ENCODE measurements around the gene FCRL1.

DNA sequence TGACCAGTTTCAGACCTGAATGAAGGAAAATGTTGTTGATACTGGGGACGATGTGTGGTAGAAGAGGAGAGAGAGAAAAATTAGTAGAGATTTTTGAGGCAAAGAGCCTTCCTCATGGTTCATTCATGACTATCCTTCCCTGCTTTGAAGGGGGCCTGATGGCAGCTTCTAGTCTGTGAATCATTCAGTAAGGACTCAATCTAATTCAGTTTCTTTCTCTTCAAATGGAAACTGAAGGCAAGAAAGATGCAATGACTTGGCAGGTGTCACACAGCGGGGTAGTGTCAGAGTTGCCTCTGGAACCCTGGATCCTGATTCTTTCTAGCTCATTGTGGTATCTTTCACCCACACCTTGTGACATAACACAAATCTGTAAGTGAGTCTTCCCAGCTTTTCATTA lies 36.6 kb upstream of the FCRL1 start:
- TF ChIP-seq SP2 (IDR thresholded peaks at IDR 0.05; ENCODE audit: low read length) (no peak), SP1 (IDR thresholded peaks at IDR 0.05; ENCODE audit: low read depth, low read length) (no peak), CTCF (IDR thresholded peaks at IDR 0.05; ENCODE audit: control extremely low read depth in 1 of 3, insufficient read depth in 1 of 3, low read depth in 1 of 3, low read length in 3 of 3) (no peak), ATF3 (IDR thresholded peaks at IDR 0.05; ENCODE audit: insufficient read depth, low read depth, low read length) (no peak), ZNF274 (IDR thresholded peaks at IDR 0.05; ENCODE audit: borderline replicate concordance, extremely low read depth, low read length) (no peak), POLR2A (IDR thresholded peaks at IDR 0.05; ENCODE audit: control extremely low read depth in 1 of 2, low read depth in 2 of 2, low read length in 2 of 2) (no peak), TAF7 (optimal IDR thresholded peaks at IDR 0.05; ENCODE audit: borderline replicate concordance, low read depth, low read length) (no peak)
- TF ChIP-seq, protein P1, sequence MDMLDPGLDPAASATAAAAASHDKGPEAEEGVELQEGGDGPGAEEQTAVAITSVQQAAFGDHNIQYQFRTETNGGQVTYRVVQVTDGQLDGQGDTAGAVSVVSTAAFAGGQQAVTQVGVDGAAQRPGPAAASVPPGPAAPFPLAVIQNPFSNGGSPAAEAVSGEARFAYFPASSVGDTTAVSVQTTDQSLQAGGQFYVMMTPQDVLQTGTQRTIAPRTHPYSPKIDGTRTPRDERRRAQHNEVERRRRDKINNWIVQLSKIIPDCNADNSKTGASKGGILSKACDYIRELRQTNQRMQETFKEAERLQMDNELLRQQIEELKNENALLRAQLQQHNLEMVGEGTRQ (IDR thresholded peaks at IDR 0.05; ENCODE audit: low read length) = no peak

All from H1 (cell line).